Neutrophil (primary cell): ENCODE data around the gene POLR1D.

Source experiments
- H3K27ac ChIP-seq: fragments of 200-600 bp; sonication (generic); 2 replicates; pipeline ENCODE4 v1.5.1; 2016; ENCODE audit warnings: mild to moderate bottlenecking, moderate library complexity
- H3K27me3 ChIP-seq: fragments of 200-600 bp; sonication (generic); 2 replicates; pipeline ENCODE4 v1.6.0; 2016; ENCODE audit warnings: mild to moderate bottlenecking
- H3K36me3 ChIP-seq: fragments of 200-600 bp; sonication (generic); 2 replicates; pipeline ENCODE4 v1.5.1; 2017
- H3K4me1 ChIP-seq, 2 experiments: fragments of 200-600 bp in 1 of 2; sonication (generic) in 1 of 2; 1 replicate in 1 of 2; 2 replicates in 1 of 2; pipeline versions ENCODE4 v1.5.1 to v1.6.1; 2013 to 2016; ENCODE audit warnings: low read depth in 1 of 2, low read length in 1 of 2, mild to moderate bottlenecking in 1 of 2, moderate library complexity in 1 of 2; ENCODE audit not compliant: control insufficient read depth in 1 of 2, insufficient read depth in 1 of 2
- H3K4me3 ChIP-seq, 2 experiments: fragments of 200-600 bp in 1 of 2; sonication (generic) in 1 of 2; 1 replicate in 1 of 2; 2 replicates in 1 of 2; pipeline ENCODE4 v1.5.1; 2013 to 2016; ENCODE audit warnings: low read depth in 1 of 2, low read length in 1 of 2, mild to moderate bottlenecking in 1 of 2, moderate library complexity in 1 of 2
- H3K9me3 ChIP-seq: fragments of 200-600 bp; sonication (generic); 2 replicates; pipeline ENCODE4 v1.5.1; 2016
- CTCF ChIP-seq: fragments of 200-600 bp; sonication (generic); IDR thresholded peaks from 2 replicates; pipeline ENCODE4 v1.5.1; 2016; ENCODE audit warnings: antibody characterized with exemption

Gene POLR1D

DNA sequence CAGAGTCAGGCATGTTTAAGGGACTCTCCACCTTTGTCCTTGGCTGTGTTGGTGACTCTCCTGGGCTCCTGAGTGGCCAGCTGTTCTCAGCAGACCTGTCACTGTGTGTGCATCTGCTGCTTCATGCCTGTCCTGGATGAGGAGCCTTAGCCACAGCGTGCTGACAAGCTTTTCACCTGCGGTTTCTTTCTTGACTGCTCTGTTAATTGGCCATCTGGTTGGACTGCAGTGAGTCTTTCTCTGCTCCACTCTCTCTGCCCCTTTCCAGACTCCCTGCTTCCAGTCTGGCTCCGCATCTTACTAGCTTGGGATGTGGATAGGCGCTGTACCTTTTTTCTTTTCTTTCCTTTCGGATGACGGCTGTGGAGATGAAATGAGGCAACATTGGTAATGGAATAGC is 38.8 kb downstream of the POLR1D start:
- H3K36me3 ChIP-seq = peaks cover 10% of the 10 kb centered on the region
- no peak for TF ChIP-seq CTCF
- no peaks in the 10 kb centered on the region for H3K4me1 ChIP-seq
- H3K27me3 ChIP-seq = no peaks in the 10 kb centered on the region
- H3K27ac ChIP-seq = no peak overlapping the region
- no peak overlapping the region for H3K4me3 ChIP-seq
- no peaks in the 10 kb centered on the region for H3K9me3 ChIP-seq

- TF ChIP-seq CTCF = no peak
- no peak overlapping the region for H3K27ac ChIP-seq
- H3K9me3 ChIP-seq = no peaks in the 10 kb centered on the region
- no peak overlapping the region for H3K4me3 ChIP-seq
- H3K27me3 ChIP-seq = no peaks in the 10 kb centered on the region
- H3K36me3 ChIP-seq = peaks cover 14% of the 10 kb centered on the region
- no peaks in the 10 kb centered on the region for H3K4me1 ChIP-seq
Measured at GRCh38 chr13:27661017-27661416, 39.3 kb downstream of the POLR1D start.

DNA sequence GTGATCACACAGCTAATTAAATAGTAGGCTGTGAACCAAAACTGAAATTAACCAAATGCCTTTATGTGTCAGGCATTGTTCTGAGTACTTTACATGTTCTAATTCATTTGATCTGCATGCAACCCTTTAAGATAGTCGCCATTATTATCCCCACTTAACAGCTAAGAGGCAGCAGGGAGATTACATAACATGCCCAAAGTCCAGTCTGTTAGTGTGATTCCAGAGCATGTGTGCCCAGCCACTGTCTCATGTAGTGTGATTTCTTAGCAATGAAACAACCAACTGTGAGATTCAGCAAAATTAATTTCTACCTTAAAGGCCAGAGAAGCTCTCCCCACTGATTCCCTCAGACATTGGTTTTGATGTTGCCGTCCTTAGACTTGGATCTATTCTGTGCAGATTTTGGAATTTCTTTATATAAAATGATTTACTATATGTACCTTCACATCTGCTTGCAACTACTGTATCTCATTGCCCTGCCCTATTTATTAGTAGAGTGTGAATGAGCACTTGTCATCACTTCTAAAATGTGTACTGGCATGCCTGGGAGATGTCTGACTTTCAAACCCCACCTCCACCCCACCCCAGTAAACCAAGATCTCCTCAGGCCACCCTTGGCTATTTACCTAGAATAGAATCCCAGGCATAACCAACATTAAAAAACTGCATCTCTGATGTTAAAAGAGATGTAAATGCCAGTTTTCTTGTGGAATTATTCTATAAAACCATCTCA is 41.2 kb downstream of the POLR1D start:
- Histone ChIP-seq H3K4me3 (no peak overlapping the region), H3K36me3 (peaks cover 25% of the 10 kb centered on the region), H3K27ac (no peak overlapping the region), H3K27me3 (no peaks in the 10 kb centered on the region), H3K9me3 (no peaks in the 10 kb centered on the region), H3K4me1 (no peaks in the 10 kb centered on the region)
- no peak for TF ChIP-seq CTCF

DNA sequence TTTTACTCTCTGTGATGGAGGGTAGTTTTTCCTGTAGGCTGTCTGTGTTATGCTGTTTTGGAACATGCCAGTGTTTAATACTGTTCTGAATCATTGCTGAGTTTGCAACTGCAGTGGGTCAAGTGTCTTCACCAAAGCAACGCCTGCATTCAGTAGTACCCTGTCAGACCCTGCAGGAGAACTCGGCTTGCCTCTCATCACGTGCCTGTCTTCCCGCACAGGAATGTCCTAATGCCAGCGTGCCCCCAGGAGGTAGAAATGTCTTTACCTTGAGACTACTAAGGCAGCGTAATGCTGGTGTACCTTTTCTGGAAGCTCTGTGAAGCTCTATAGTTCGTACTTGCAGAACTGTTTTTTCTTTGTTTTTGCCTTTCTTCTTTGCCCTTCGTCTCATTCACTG is 42.3 kb downstream of the POLR1D start:
- no peak for TF ChIP-seq CTCF
- H3K4me3 ChIP-seq = no peak overlapping the region
- H3K27ac ChIP-seq = no peak overlapping the region
- peaks cover 25% of the 10 kb centered on the region for H3K36me3 ChIP-seq
- H3K27me3 ChIP-seq = no peaks in the 10 kb centered on the region
- H3K4me1 ChIP-seq = no peaks in the 10 kb centered on the region
- no peaks in the 10 kb centered on the region for H3K9me3 ChIP-seq

- no peak for TF ChIP-seq CTCF
- Histone ChIP-seq H3K4me3 (no peak overlapping the region), H3K9me3 (no peaks in the 10 kb centered on the region), H3K36me3 (peaks cover 20% of the 10 kb centered on the region), H3K27ac (no peak overlapping the region), H3K4me1 (no peaks in the 10 kb centered on the region), H3K27me3 (no peaks in the 10 kb centered on the region)
Measured at GRCh38 chr13:27665333-27665732, 43.6 kb downstream of the POLR1D start.

DNA sequence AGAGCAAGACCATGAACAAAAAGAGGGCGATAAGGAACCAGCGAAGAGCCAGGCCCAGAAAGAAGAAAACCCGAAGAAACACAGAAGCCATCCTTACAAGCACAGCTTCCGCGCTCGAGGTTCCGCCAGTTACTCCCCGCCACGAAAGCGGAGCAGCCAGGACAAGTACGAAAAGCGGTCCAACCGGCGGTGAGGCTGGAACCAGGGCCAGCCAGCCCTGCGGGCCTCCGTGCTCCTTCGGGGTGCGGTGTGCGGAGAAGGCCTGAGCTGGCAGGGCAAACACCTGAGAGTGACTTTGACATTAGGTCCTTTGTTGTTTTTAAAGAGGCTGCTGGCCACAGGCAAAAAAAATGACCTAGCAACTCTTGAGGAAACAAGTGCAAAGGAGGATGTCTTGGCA is 44.1 kb downstream of the POLR1D start:
- H3K27ac ChIP-seq = no peak overlapping the region
- H3K4me1 ChIP-seq = no peaks in the 10 kb centered on the region
- H3K4me3 ChIP-seq = no peak overlapping the region
- no peak for TF ChIP-seq CTCF
- H3K27me3 ChIP-seq = no peaks in the 10 kb centered on the region
- peaks cover 20% of the 10 kb centered on the region for H3K36me3 ChIP-seq
- no peaks in the 10 kb centered on the region for H3K9me3 ChIP-seq
